CD14-positive monocyte (primary cell): ENCODE results near the gene IFFO2. TPM values are rescaled to one million over a fixed set of nuclear protein-coding genes. Genes with fewer than 3 reads are reported as not detected.

Experiments
- DNase-seq, 3 donors: peaks; one replicate each; pipeline ENCODE4 v3.0.0-alpha.2; 2011 to 2022
- H2AFZ ChIP-seq: 2 replicates; pipeline ENCODE4 v1.6.0; 2012; ENCODE audit warnings: mild to moderate bottlenecking, low read depth, low read length, inconsistent platforms; ENCODE audit not compliant: insufficient read depth, poor library complexity, severe bottlenecking
- H3K27ac ChIP-seq, 2 donors: 1 replicate in 1 of 2; 2 replicates in 1 of 2; pipeline ENCODE4 v1.5.1; 2012 to 2013; ENCODE audit warnings: low read length in 2 of 2, control low read depth in 1 of 2, inconsistent platforms in 1 of 2, low read depth in 1 of 2, mild to moderate bottlenecking in 1 of 2
- H3K27me3 ChIP-seq, 2 donors: one replicate each; pipeline versions ENCODE4 v1.6.0 to v1.6.1; 2011 to 2013; ENCODE audit warnings: low read length in 2 of 2; ENCODE audit not compliant: control insufficient read depth in 2 of 2, insufficient read depth in 2 of 2
- H3K36me3 ChIP-seq, 2 donors: replicated peaks in 1 of 2; 1 replicate in 1 of 2; 2 replicates in 1 of 2; pipeline versions ENCODE4 v1.5.1 to v1.6.1; 2012 to 2013; ENCODE audit warnings: low read length in 2 of 2, control low read depth in 1 of 2, inconsistent platforms in 1 of 2, mild to moderate bottlenecking in 1 of 2; ENCODE audit not compliant: insufficient read depth in 2 of 2, control insufficient read depth in 1 of 2
- H3K4me1 ChIP-seq, 2 donors: 1 replicate in 1 of 2; 2 replicates in 1 of 2; pipeline versions ENCODE4 v1.5.1 to v1.6.1; 2012 to 2013; ENCODE audit warnings: low read length in 2 of 2, control low read depth in 1 of 2, inconsistent platforms in 1 of 2, mild to moderate bottlenecking in 1 of 2, moderate library complexity in 1 of 2; ENCODE audit not compliant: insufficient read depth in 2 of 2, control insufficient read depth in 1 of 2
- H3K4me2 ChIP-seq: replicated peaks from 2 replicates; pipeline ENCODE3; 2012; ENCODE audit warnings: low read length, moderate library complexity, mild to moderate bottlenecking; ENCODE audit not compliant: poor library complexity, severe bottlenecking; ENCODE audit errors: extremely low read depth
- H3K4me3 ChIP-seq, 3 experiments: fragments of 200-600 bp in 1 of 3; sonication (generic) in 1 of 3; replicated peaks in 1 of 3; 1 replicate in 2 of 3; 2 replicates in 1 of 3; pipeline ENCODE4 v1.5.1; 2011 to 2013; ENCODE audit warnings: low read length in 3 of 3, mild to moderate bottlenecking in 3 of 3, control low read depth in 2 of 3, low read depth in 2 of 3, inconsistent platforms in 1 of 3, moderate library complexity in 1 of 3
- H3K79me2 ChIP-seq: 2 replicates; pipeline ENCODE4 v1.6.0; 2012; ENCODE audit warnings: mild to moderate bottlenecking, control low read depth, inconsistent platforms, low read length, moderate library complexity; ENCODE audit not compliant: insufficient read depth
- H3K9ac ChIP-seq: 2 replicates; pipeline ENCODE4 v1.6.0; 2017; ENCODE audit warnings: low read length, mild to moderate bottlenecking; ENCODE audit not compliant: insufficient read depth, poor library complexity, severe bottlenecking
- H3K9me3 ChIP-seq, 2 donors: replicated peaks in 1 of 2; 1 replicate in 1 of 2; 2 replicates in 1 of 2; pipeline versions ENCODE4 v1.5.1 to v1.6.1; 2012 to 2013; ENCODE audit warnings: low read length in 2 of 2, control low read depth in 1 of 2; ENCODE audit not compliant: control insufficient read depth in 1 of 2, insufficient read depth in 1 of 2
- H4K20me1 ChIP-seq: 2 replicates; pipeline ENCODE4 v1.6.0; 2012; ENCODE audit warnings: mild to moderate bottlenecking, low read length, control low read depth, moderate library complexity; ENCODE audit not compliant: insufficient read depth
- H3K27ac Mint-ChIP-seq, 7 donors: one replicate each; pipeline ENCODE4 v1.8.0; 2020; ENCODE audit warnings: mild to moderate bottlenecking in 7 of 7, mixed read lengths in 7 of 7, moderate library complexity in 6 of 7, inconsistent platforms in 2 of 7
- H3K27me3 Mint-ChIP-seq, 3 donors: one replicate each; pipeline ENCODE4 v1.8.0; 2021 to 2022; ENCODE audit warnings: low read depth in 3 of 3, mild to moderate bottlenecking in 3 of 3, mixed read lengths in 3 of 3, moderate library complexity in 3 of 3, inconsistent platforms in 1 of 3
- H3K36me3 Mint-ChIP-seq, 2 donors: one replicate each; pipeline ENCODE4 v1.8.0; 2020; ENCODE audit warnings: mixed read lengths in 2 of 2, inconsistent platforms in 1 of 2, mild to moderate bottlenecking in 1 of 2
- H3K4me1 Mint-ChIP-seq: one replicate; pipeline ENCODE4 v1.8.0; 2020; ENCODE audit warnings: mild to moderate bottlenecking, mixed read lengths
- H3K4me3 Mint-ChIP-seq, 2 donors: one replicate each; pipeline ENCODE4 v1.8.0; 2020; ENCODE audit warnings: mild to moderate bottlenecking in 2 of 2, mixed read lengths in 2 of 2, moderate library complexity in 1 of 2
- H3K9me3 Mint-ChIP-seq, 7 donors: one replicate each; pipeline ENCODE4 v1.8.0; 2020 to 2022; ENCODE audit warnings: mixed read lengths in 7 of 7, mild to moderate bottlenecking in 6 of 7, moderate library complexity in 6 of 7, inconsistent platforms in 2 of 7
- WGBS: methylation state at CpG from one replicate; pipeline ENCODE4 v1.1.5; 2013; ENCODE audit warnings: missing lambda C conversion rate; ENCODE audit not compliant: insufficient coverage; 5-methylcytosine and 5-hydroxymethylcytosine counted together
- intact Hi-C, 2 donors: fragments of 100-400 bp; cut with micrococcal nuclease; formaldehyde crosslinking; loops; one replicate each; pipeline versions ENCODE4 v1.15.0 to v1.15.1; 2023
- polyA plus RNA-seq, 3 donors: library from polyadenylated mRNA; depleted of rRNA in 1 of 3; unstranded in 2 of 3; stranded (reverse) in 1 of 3; fragments of 300-500 nt in 2 of 3; fragments of >200 nt in 1 of 3; fragmentation: Illumina TruSeq in 2 of 3; gene quantifications; 1 replicate in 2 of 3; 2 replicates in 1 of 3; pipeline ENCODE4 v1.2.3, GENCODE V29; 2012 to 2021
- small RNA-seq: library from RNA; depleted of rRNA; stranded (forward); fragments of <200 nt; gene quantifications from one replicate; pipeline ENCODE3, GENCODE V24; 2012; ENCODE audit warnings: low read depth; ENCODE audit not compliant: insufficient read length
- TF ChIP-seq, protein P1 (sequence below): fragments of 200-600 bp; IDR thresholded peaks from one replicate; pipeline ENCODE4 v1.8.0; 2022; ENCODE audit warnings: antibody characterized with exemption, mild to moderate bottlenecking

Gene IFFO2
- polyA plus RNA-seq, 3 donors, result 0.78 to 17.5 (median 0.94) TPM

DNA sequence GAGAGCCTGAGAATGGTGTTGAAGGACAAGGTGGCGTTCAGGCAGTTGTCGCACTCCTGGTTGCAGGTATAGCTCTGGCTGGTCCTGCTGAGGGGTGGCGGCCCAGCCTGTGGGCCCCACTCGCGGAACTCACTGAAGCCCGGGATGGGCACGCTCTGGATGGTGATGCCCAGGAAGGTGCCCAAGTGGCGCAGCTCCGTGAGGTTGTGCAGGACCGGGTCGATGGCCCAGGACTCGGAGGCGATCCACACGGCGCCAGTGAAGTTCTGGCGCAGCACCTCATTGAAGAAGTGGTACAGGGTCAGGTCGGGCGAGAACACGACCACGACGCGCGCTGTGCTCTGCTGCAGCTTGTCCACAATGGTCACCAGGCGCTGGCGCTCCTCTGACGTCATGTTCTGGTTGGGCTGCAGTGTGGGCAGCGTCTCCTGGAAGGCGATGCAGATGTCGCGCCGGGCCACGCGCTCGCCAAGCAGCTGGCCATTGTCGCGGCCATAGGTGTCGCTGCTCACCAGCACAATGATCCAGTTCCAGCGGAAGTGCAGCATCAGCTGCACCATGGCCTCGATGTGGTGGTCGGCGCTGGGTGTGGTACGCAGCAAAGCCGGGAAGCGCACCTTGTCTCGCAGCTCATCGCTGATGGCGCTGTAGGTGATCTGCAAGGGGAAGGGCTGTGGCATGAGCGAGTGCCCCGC, 102.0 kb downstream of the IFFO2 start:
- no peaks in the 10 kb centered on the region for H3K9me3 ChIP-seq
- H3K4me1 Mint-ChIP-seq, result no peaks in the 10 kb centered on the region
- H2AFZ ChIP-seq, result no peak overlapping the region
- H3K9ac ChIP-seq, result no peak overlapping the region
- no peaks in the 10 kb centered on the region for H3K9me3 Mint-ChIP-seq
- WGBS, result 88% methylated on average over 47 of the region's 49 CpGs
- TF ChIP-seq, protein P1, sequence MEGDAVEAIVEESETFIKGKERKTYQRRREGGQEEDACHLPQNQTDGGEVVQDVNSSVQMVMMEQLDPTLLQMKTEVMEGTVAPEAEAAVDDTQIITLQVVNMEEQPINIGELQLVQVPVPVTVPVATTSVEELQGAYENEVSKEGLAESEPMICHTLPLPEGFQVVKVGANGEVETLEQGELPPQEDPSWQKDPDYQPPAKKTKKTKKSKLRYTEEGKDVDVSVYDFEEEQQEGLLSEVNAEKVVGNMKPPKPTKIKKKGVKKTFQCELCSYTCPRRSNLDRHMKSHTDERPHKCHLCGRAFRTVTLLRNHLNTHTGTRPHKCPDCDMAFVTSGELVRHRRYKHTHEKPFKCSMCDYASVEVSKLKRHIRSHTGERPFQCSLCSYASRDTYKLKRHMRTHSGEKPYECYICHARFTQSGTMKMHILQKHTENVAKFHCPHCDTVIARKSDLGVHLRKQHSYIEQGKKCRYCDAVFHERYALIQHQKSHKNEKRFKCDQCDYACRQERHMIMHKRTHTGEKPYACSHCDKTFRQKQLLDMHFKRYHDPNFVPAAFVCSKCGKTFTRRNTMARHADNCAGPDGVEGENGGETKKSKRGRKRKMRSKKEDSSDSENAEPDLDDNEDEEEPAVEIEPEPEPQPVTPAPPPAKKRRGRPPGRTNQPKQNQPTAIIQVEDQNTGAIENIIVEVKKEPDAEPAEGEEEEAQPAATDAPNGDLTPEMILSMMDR, result no peak
- H3K36me3 ChIP-seq, result no peaks in the 10 kb centered on the region
- H4K20me1 ChIP-seq, result no peaks in the 10 kb centered on the region
- H3K4me3 Mint-ChIP-seq, result no peak overlapping the region
- no peak for DNase-seq
- H3K27ac Mint-ChIP-seq, result no peak overlapping the region
- intact Hi-C loops, result no loop called here
- no peaks in the 10 kb centered on the region for H3K36me3 Mint-ChIP-seq
- H3K27me3 Mint-ChIP-seq, result peaks cover 0 to 14% (median 2%) of the 10 kb centered on the region in 3 donors
- H3K4me1 ChIP-seq, result no peaks in the 10 kb centered on the region
- H3K79me2 ChIP-seq, result no peaks in the 10 kb centered on the region
- no peak overlapping the region for H3K4me3 ChIP-seq
- H3K4me2 ChIP-seq, result no peak overlapping the region
- no peak overlapping the region for H3K27ac ChIP-seq
- H3K27me3 ChIP-seq, result no peaks in the 10 kb centered on the region

Small RNA genes lying within 50 kb of the gene (small RNA-seq; reads per million reads assigned to genes)
- not detected for gene MIR1290
- not detected for gene MIR4695

Other genes starting within 250 kb of the IFFO2 start
- gene TAS1R2, start 97.0 kb downstream of the IFFO2 start, polyA plus RNA-seq, result not detected
- 1 to 10 TPM; 4.8 to 7.8 (median 6.1) TPM for gene ALDH4A1, start 54.1 kb downstream of the IFFO2 start, polyA plus RNA-seq